ENCODE data around the gene STRN. TPM values are rescaled to one million over a fixed set of nuclear protein-coding genes. Genes with fewer than 3 reads are reported as not detected.
A peak's percentile ranks its signal among the peaks of the same experiment; 100 is the strongest.

STRN gene
- total RNA-seq, 5 donors from 2014 or later (not counting 1 experiment from before 2014, with no cell fraction given): 27.8 to 31.5 (median 28.6) TPM

DNA sequence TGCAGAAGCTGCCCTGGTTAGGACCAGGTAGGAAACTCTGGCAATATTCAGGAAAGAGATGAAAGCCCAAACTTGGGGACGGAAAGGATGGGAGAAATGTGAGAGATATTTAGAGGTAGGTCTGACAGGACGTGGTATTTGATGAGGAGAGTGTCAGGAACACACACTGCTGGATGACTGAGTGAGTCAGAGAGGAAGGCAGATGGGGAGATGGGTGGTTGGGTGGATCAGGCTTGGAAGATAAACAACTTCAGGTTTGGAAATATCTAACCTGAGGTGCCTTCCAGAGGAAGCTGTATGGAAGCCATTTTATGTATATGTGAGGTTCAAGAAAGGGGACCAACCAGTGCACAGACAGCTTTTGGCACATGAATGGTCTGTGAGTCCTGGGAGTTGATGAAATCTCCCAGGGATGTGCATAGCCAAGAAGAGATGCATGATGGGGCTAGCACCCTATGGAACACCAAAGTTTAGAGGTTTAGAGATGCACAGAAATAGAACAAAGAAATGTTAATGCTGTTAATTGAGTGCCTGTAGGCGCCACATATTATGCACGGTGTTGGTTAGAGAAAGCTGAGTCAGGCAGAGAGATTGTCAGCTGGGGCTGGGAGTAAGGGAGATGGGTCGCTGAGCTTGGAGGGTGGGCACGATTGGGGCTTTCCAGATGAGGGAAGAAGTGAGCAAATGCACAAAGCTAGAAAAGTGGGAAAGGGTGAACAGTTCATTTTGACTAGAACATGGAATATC, 168.8 kb downstream of the STRN start:
- no peaks in the 10 kb centered on the region for H3K36me3 Mint-ChIP-seq
- H3K27me3 Mint-ChIP-seq: peaks cover 13 to 22% of the 10 kb centered on the region in 2 donors
- H3K4me1 Mint-ChIP-seq: peaks cover 0 to 20% (median 12%) of the 10 kb centered on the region in 3 donors
- no peaks in the 10 kb centered on the region for H3K9me3 ChIP-seq
- CTCF ChIA-PET: interaction anchor here in 1 of 2 donors (0.6 kb wide), 1 partner anchor 484 kb away, joined by 3 read pairs; no protein-coding TSS in a partner anchor
- DNase-seq: no peak
- H3K4me3 Mint-ChIP-seq: no peak overlapping the region
- no peaks in the 10 kb centered on the region for H3K27me3 ChIP-seq (replicated peaks in 1 of 2; ENCODE audit: control insufficient read depth in 2 of 2, extremely low read depth in 1 of 2, insufficient read depth in 2 of 2, low read length in 1 of 2)
- WGBS (ENCODE audit: insufficient coverage): 50% methylated on average over 6 of the region's 6 CpGs
- peaks cover 0 to 54% of the 10 kb centered on the region in 2 experiments for H3K4me1 ChIP-seq (ENCODE audit: control insufficient read depth in 1 of 2, extremely low read depth in 1 of 2, insufficient read depth in 2 of 2, low read length in 2 of 2)
- H3K9me3 Mint-ChIP-seq: no peaks in the 10 kb centered on the region
- H3K27ac Mint-ChIP-seq: peak overlapping the region in 1 of 2 donors; percentile 30
- H3K36me3 ChIP-seq (ENCODE audit: control insufficient read depth in 2 of 2, extremely low read depth in 1 of 2, insufficient read depth in 1 of 2, low read length in 1 of 2): no peaks in the 10 kb centered on the region
- POLR2A ChIA-PET: no interaction called here
- no peak for ATAC-seq (replicated peaks in 1 of 4)
- no peak overlapping the region for H3K4me3 ChIP-seq (ENCODE audit: control insufficient read depth in 1 of 2, extremely low read depth in 1 of 2, low read length in 1 of 2)
- no peak overlapping the region for H3K27ac ChIP-seq (ENCODE audit: low read length)

Other genes with a start within 250 kb of the STRN start
- gene HEATR5B, start 117.8 kb upstream of the STRN start, total RNA-seq: 10 to 100 TPM; 35.5 to 41.2 (median 41.0) TPM
- gene GPATCH11, start 118.0 kb upstream of the STRN start, total RNA-seq: 10 to 100 TPM in 3 of 5 donors, 1 to 10 TPM in 2; 6.7 to 14.7 (median 12.5) TPM
- gene EIF2AK2, start 190.4 kb upstream of the STRN start, total RNA-seq: 10 to 100 TPM; 21.7 to 37.5 (median 31.3) TPM
- not detected for gene SULT6B1, start 222.1 kb upstream of the STRN start, total RNA-seq
- gene CEBPZOS, start 230.0 kb upstream of the STRN start, total RNA-seq: 10 to 100 TPM; 23.9 to 40.1 (median 37.5) TPM